H1 (cell line): ENCODE results near the gene SPPL2B. TPM values are rescaled to one million over a fixed set of nuclear protein-coding genes. Genes with fewer than 3 reads are reported as not detected.

Source experiments
- CTCF ChIA-PET: fragments of 300-600 bp; sonication (Branson Sonifier 250); formaldehyde crosslinking; loops from one replicate; lab custom pipeline; 2021; ENCODE audit not compliant: partially characterized antibody; lab: Charles Lee
- POLR2A ChIA-PET: fragments of 300-600 bp; sonication (Branson Sonifier 250); formaldehyde crosslinking; loops from one replicate; lab custom pipeline; 2021; ENCODE audit warnings: inconsistent platforms; ENCODE audit not compliant: partially characterized antibody; lab: Charles Lee
- DNase-seq, 2 experiments: peaks; one replicate each; pipeline versions ENCODE4 v3.0.0 to v3.0.0-alpha.2; 2010 to 2022; ENCODE audit warnings: low spot score in 2 of 2, low read depth in 1 of 2, mixed read lengths in 1 of 2
- FAIRE-seq: peaks from 2 replicates; lab custom pipeline; 2011; peaks lifted over from hg19 to GRCh38; lab: Jason Lieb, UNC
- H2AFZ ChIP-seq: 2 replicates; pipeline ENCODE4 v1.8.1; 2012; ENCODE audit warnings: low read length, inconsistent platforms
- H2AK5ac ChIP-seq: 2 replicates; pipeline ENCODE4 v1.6.1; 2013; ENCODE audit warnings: low read depth, low read length
- H2BK120ac ChIP-seq: replicated peaks from 2 replicates; pipeline ENCODE3; 2013; ENCODE audit warnings: low read depth, low read length, inconsistent platforms
- H2BK12ac ChIP-seq: 2 replicates; pipeline ENCODE4 v1.6.1; 2013; ENCODE audit warnings: low read depth, low read length
- H2BK15ac ChIP-seq: 2 replicates; pipeline ENCODE4 v1.6.1; 2013; ENCODE audit warnings: low read length
- H2BK20ac ChIP-seq: 2 replicates; pipeline ENCODE4 v1.6.1; 2013; ENCODE audit warnings: low read length
- H2BK5ac ChIP-seq: 2 replicates; pipeline ENCODE4 v1.6.1; 2013; ENCODE audit warnings: low read depth, low read length
- H3K14ac ChIP-seq: 2 replicates; pipeline ENCODE4 v1.6.1; 2013; ENCODE audit warnings: inconsistent platforms; ENCODE audit not compliant: insufficient read length
- H3K18ac ChIP-seq: 2 replicates; pipeline ENCODE4 v1.6.1; 2013; ENCODE audit warnings: low read length; ENCODE audit errors: extremely low read depth
- H3K23ac ChIP-seq: 2 replicates; pipeline ENCODE4 v1.6.1; 2013; ENCODE audit warnings: inconsistent platforms; ENCODE audit not compliant: insufficient read length
- H3K23me2 ChIP-seq: 2 replicates; pipeline ENCODE4 v1.6.1; 2013; ENCODE audit warnings: low read depth, low read length
- H3K27ac ChIP-seq: 2 replicates; pipeline ENCODE4 v1.6.1; 2011; ENCODE audit warnings: low read depth, low read length, inconsistent platforms
- H3K27me3 ChIP-seq, 4 experiments: replicated peaks in 1 of 4; 1 replicate in 1 of 4; 2 replicates in 3 of 4; pipeline versions ENCODE4 v1.6.1 to v1.8.1; 2011 to 2013; ENCODE audit warnings: low read length in 3 of 4, mild to moderate bottlenecking in 3 of 4, inconsistent platforms in 2 of 4, mixed read lengths in 2 of 4, moderate library complexity in 1 of 4; ENCODE audit not compliant: control insufficient read depth in 3 of 4, insufficient read depth in 3 of 4; ENCODE audit errors: extremely low read depth in 1 of 4
- H3K36me3 ChIP-seq, 4 experiments: 2 replicates each; pipeline versions ENCODE4 v1.6.1 to v1.8.1; 2011 to 2013; ENCODE audit warnings: mild to moderate bottlenecking in 4 of 4, low read length in 3 of 4, moderate library complexity in 2 of 4, control low read depth in 1 of 4, inconsistent platforms in 1 of 4; ENCODE audit not compliant: insufficient read depth in 4 of 4, control insufficient read depth in 2 of 4
- H3K4ac ChIP-seq: replicated peaks from 2 replicates; pipeline ENCODE3; 2013; ENCODE audit warnings: low read length, low read depth, mixed read lengths, inconsistent platforms; ENCODE audit not compliant: insufficient read length
- H3K4me1 ChIP-seq, 4 experiments: replicated peaks in 1 of 4; 1 replicate in 1 of 4; 2 replicates in 3 of 4; pipeline versions ENCODE4 v1.6.1 to v1.8.1; 2011 to 2013; ENCODE audit warnings: low read length in 3 of 4, inconsistent platforms in 2 of 4, mixed read lengths in 1 of 4; ENCODE audit not compliant: insufficient read depth in 4 of 4, control insufficient read depth in 3 of 4
- H3K4me2 ChIP-seq, 2 experiments: 2 replicates each; pipeline versions ENCODE4 v1.6.1 to v1.8.1; 2011 to 2013; ENCODE audit warnings: low read depth in 2 of 2, low read length in 2 of 2, control low read depth in 1 of 2, inconsistent platforms in 1 of 2, mild to moderate bottlenecking in 1 of 2; ENCODE audit not compliant: insufficient read depth in 1 of 2
- H3K4me3 ChIP-seq, 4 experiments: fragments of 200-600, 300-600 bp in 1 of 4; sonication (generic), shearing (Covaris generic), sonication (Bioruptor Twin) in 1 of 4; 2 replicates each; pipeline versions ENCODE4 v1.5.1 to v1.8.1; 2011 to 2016; ENCODE audit warnings: low read length in 4 of 4, low read depth in 3 of 4, control low read depth in 2 of 4, inconsistent platforms in 2 of 4, mild to moderate bottlenecking in 2 of 4, mixed read lengths in 1 of 4, moderate library complexity in 1 of 4; ENCODE audit not compliant: insufficient read depth in 2 of 4; ENCODE audit errors: extremely low read depth in 1 of 4
- H3K56ac ChIP-seq: replicated peaks from 2 replicates; pipeline ENCODE3; 2013; ENCODE audit warnings: low read depth, mild to moderate bottlenecking, mixed read lengths, low read length, inconsistent platforms; ENCODE audit not compliant: insufficient read length
- H3K79me1 ChIP-seq: 2 replicates; pipeline ENCODE4 v1.6.1; 2013; ENCODE audit warnings: low read depth, low read length, control low read depth
- H3K79me2 ChIP-seq, 2 experiments: 2 replicates each; pipeline versions ENCODE4 v1.6.1 to v1.8.1; 2012 to 2013; ENCODE audit warnings: low read length in 2 of 2, mild to moderate bottlenecking in 2 of 2, inconsistent platforms in 1 of 2; ENCODE audit not compliant: insufficient read depth in 2 of 2, control insufficient read depth in 1 of 2
- H3K9ac ChIP-seq, 4 experiments: replicated peaks in 1 of 4; 1 replicate in 1 of 4; 2 replicates in 3 of 4; pipeline versions ENCODE4 v1.6.1 to v1.8.1; 2011 to 2013; ENCODE audit warnings: low read depth in 3 of 4, low read length in 3 of 4, control low read depth in 2 of 4, mild to moderate bottlenecking in 2 of 4, moderate library complexity in 2 of 4, inconsistent platforms in 1 of 4; ENCODE audit errors: extremely low read depth in 1 of 4
- H3K9me3 ChIP-seq, 2 experiments: 2 replicates each; pipeline versions ENCODE4 v1.6.1 to v1.8.1; 2012 to 2013; ENCODE audit warnings: mild to moderate bottlenecking in 2 of 2, moderate library complexity in 2 of 2, control low read depth in 1 of 2, inconsistent platforms in 1 of 2, low read depth in 1 of 2, low read length in 1 of 2, mixed read lengths in 1 of 2; ENCODE audit not compliant: insufficient read depth in 2 of 2
- H4K20me1 ChIP-seq, 2 experiments: replicated peaks in 1 of 2; 2 replicates each; pipeline versions ENCODE3 to v1.8.1; 2011 to 2013; ENCODE audit warnings: inconsistent platforms in 2 of 2, low read length in 2 of 2, mild to moderate bottlenecking in 1 of 2; ENCODE audit not compliant: insufficient read depth in 2 of 2, control insufficient read depth in 1 of 2
- H4K5ac ChIP-seq: 2 replicates; pipeline ENCODE4 v1.6.1; 2013; ENCODE audit warnings: low read length, low read depth, mixed read lengths, inconsistent platforms; ENCODE audit not compliant: insufficient read length
- H4K8ac ChIP-seq: 2 replicates; pipeline ENCODE4 v1.8.0; 2013; ENCODE audit warnings: mild to moderate bottlenecking, moderate library complexity, low read length, inconsistent platforms; ENCODE audit not compliant: insufficient read depth; ENCODE audit errors: extremely low read depth
- H4K91ac ChIP-seq: replicated peaks from 2 replicates; pipeline ENCODE3; 2013; ENCODE audit warnings: low read length, mixed read lengths, inconsistent platforms; ENCODE audit not compliant: insufficient read length
- ASH2L ChIP-seq: fragments of 200-600, 300-600 bp; sonication (generic); IDR thresholded peaks from one replicate; pipeline ENCODE4 v1.7.1; 2017; ENCODE audit warnings: low read length
- CHD1 ChIP-seq: IDR thresholded peaks from 2 replicates; pipeline ENCODE4 v1.6.1; 2012; ENCODE audit warnings: low read depth, low read length, improper control_type of control experiment
- EGR1 ChIP-seq: IDR thresholded peaks from 2 replicates; pipeline ENCODE4 v1.6.1; 2011; ENCODE audit warnings: low read depth, low read length, borderline replicate concordance
- KDM4A ChIP-seq: IDR thresholded peaks from one replicate; pipeline ENCODE4 v1.7.1; 2012; ENCODE audit warnings: low read depth, mild to moderate bottlenecking, moderate library complexity, low read length, inconsistent platforms; ENCODE audit not compliant: severe bottlenecking
- PHF8 ChIP-seq: fragments of 200-600 bp; sonication (generic); conservative IDR thresholded peaks from 2 replicates; pipeline ENCODE4 v1.7.1; 2012; ENCODE audit warnings: low read depth, mild to moderate bottlenecking, inconsistent platforms, low read length, moderate library complexity
- RXRA ChIP-seq: IDR thresholded peaks from 2 replicates; pipeline ENCODE4 v1.6.1; 2011; ENCODE audit warnings: low read depth, mild to moderate bottlenecking, low read length, moderate library complexity; ENCODE audit not compliant: insufficient read depth
- SAP30 ChIP-seq: fragments of 300-600 bp; sonication (generic); IDR thresholded peaks from 2 replicates; pipeline ENCODE4 v1.7.1; 2012; ENCODE audit warnings: low read length, moderate library complexity, mild to moderate bottlenecking, inconsistent platforms; ENCODE audit not compliant: insufficient read depth, insufficient replicate concordance
- SP2 ChIP-seq: IDR thresholded peaks from 2 replicates; pipeline ENCODE4 v1.6.1; 2012; ENCODE audit warnings: mild to moderate bottlenecking, low read length, inconsistent platforms
- TCF12 ChIP-seq: IDR thresholded peaks from 2 replicates; pipeline ENCODE4 v1.6.1; 2011; ENCODE audit warnings: low read depth, mild to moderate bottlenecking, low read length
- ZNF274 ChIP-seq: IDR thresholded peaks from 2 replicates; pipeline ENCODE4 v1.7.0; 2012; ENCODE audit warnings: low read length, borderline replicate concordance; ENCODE audit errors: extremely low read depth
- WGBS, 2 experiments: shearing (Covaris generic) in 1 of 2; methylation state at CpG; one replicate each; pipeline versions ENCODE4 v1.1.6 to v1.1.7; 2013 to 2015; ENCODE audit warnings: low lambda C conversion rate in 2 of 2, mixed read lengths in 2 of 2, inconsistent platforms in 1 of 2, low coverage in 1 of 2, missing lambda C conversion rate in 1 of 2; ENCODE audit not compliant: insufficient replicate concordance in 2 of 2, insufficient coverage in 1 of 2, insufficient read length in 1 of 2; ENCODE audit errors: extremely low coverage in 1 of 2, missing lambda C conversion rate in 1 of 2; 5-methylcytosine and 5-hydroxymethylcytosine counted together
- polyA plus RNA-seq, 7 experiments: library from polyadenylated mRNA; depleted of rRNA in 3 of 7; stranded (reverse) in 5 of 7; unstranded in 2 of 7; fragments of >200 nt in 5 of 7; fragments of 200-250 nt in 2 of 7; gene quantifications; 1 replicate in 5 of 7; 2 replicates in 1 of 7; 4 replicates in 1 of 7; pipeline versions ENCODE4 v1.2.1 to v1.2.3, GENCODE V29; 2011 to 2013; ENCODE audit warnings: missing spikeins in 2 of 7, mixed read lengths in 2 of 7
- total RNA-seq: library from RNA; stranded (reverse); fragmentation: NEBNext Ultra II Directional; extraction: Animal tissue kit (Norgen Biotek cat#: 25700); gene quantifications from 2 replicates; pipeline ENCODE4 v1.2.1, GENCODE V29; 2021

SPPL2B gene
- total and polyA plus RNA-seq, 2 of the 8 experiments (the other 6 are each of a cell fraction or from before 2014, with no cell fraction given): 34.8 to 55.7 TPM

DNA sequence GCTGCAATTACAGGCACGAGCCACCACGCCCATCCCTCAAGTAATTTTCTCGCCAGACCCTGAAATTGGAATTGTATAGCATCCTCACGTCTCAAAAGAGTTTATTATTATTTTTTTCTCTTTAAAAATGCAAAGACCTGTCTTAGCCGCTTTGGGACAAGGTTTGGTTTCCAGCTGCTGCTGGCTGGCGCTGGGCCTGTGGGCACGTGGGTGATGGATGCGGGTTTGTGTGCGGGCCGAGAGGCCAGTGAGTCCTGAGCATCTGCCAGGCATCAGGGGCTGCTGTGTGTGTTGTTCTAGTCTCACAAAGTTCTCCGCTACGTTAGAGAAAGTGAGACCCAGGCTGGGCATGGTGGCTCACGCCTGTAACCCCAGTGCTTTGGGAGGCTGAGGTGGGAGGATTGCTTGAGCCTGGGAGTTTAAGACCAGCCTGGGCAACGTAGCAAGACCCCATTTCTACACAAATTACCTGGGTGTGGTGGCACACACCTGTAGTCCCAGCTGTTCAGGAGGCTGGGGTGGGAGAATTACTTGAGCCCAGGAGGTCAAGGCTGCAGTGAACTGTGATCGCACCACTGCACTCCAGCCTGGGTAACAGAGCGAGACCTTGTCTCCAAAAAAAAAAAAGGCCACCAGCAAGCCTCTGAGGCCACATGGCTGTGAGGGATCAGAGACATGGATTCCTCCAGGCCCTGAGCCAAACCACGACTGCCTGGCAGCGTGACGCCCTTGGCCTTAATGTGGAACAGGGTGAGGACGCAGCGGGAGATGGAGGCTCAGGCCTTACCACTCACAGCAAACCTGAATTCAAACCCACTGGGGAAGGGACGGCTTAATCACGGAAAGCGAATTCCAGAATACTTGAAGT, 26.9 kb downstream of the SPPL2B start:
- Histone ChIP-seq H3K4me3 (no peak overlapping the region), H3K23me2 (peaks cover 18% of the 10 kb centered on the region; the same call in 1 of the 2 replicates), H3K4ac (no peak overlapping the region), H2BK5ac (no peak overlapping the region), H3K79me2 (no peaks in the 10 kb centered on the region), H3K4me2 (no peak overlapping the region), H3K27ac (no peak overlapping the region), H4K91ac (no peak overlapping the region), H4K5ac (no peak overlapping the region), H3K18ac (no peak overlapping the region), H3K23ac (no peak overlapping the region), H3K4me1 (peaks cover 0 to 3% (median 0%) of the 10 kb centered on the region in 4 experiments; a peak in 1 of 7 replicates), H3K9ac (no peak overlapping the region), H4K20me1 (peaks cover 0 to 10% of the 10 kb centered on the region in 2 experiments), H2AFZ (no peak overlapping the region), H3K27me3 (peaks cover 0 to 3% (median under 1%) of the 10 kb centered on the region in 4 experiments; a peak in 4 of 7 replicates), H2BK12ac (no peak overlapping the region), H3K79me1 (no peaks in the 10 kb centered on the region), H3K36me3 (peaks cover 0 to 7% (median 0%) of the 10 kb centered on the region in 4 experiments; a peak in 2 of 8 replicates), H2BK120ac (no peak overlapping the region), H4K8ac (no peak overlapping the region; the same call in 1 of the 2 replicates), H3K56ac (no peak overlapping the region), H2BK20ac (no peak overlapping the region), H3K9me3 (no peaks in the 10 kb centered on the region), H3K14ac (no peak overlapping the region), H2BK15ac (no peak overlapping the region), H2AK5ac (no peak overlapping the region)
- no peak for DNase-seq
- ChIA-PET POLR2A (interaction anchor here (1.1 to 1.9 kb wide), 5 partner anchors 10 to 86 kb away, joined by 3 to 9 read pairs (median 5); no protein-coding TSS in a partner anchor), CTCF (interaction anchor here (0.7 to 4.3 kb wide), 7 partner anchors 15 to 400 kb away, joined by 3 to 18 read pairs (median 4); no protein-coding TSS in a partner anchor)
- WGBS, 2 experiments: 90% methylated on average over 24 of the region's 24 CpGs; no CpG with 5 or more reads in 1 of the 2 experiments
- no peak for FAIRE-seq
- TF ChIP-seq CHD1: no peak
- no peak for TF ChIP-seq SP2
- no peak for TF ChIP-seq SAP30
- TF ChIP-seq KDM4A: no peak
- TF ChIP-seq RXRA: no peak
- TF ChIP-seq ASH2L: no peak
- TF ChIP-seq TCF12: no peak
- TF ChIP-seq EGR1: no peak
- TF ChIP-seq PHF8: no peak
- no peak for TF ChIP-seq ZNF274
